Activated CD8-positive, alpha-beta T cell treated with anti-CD3 and anti-CD28 coated beads for 36 hours (primary cell): ENCODE measurements around the gene CWC25. TPM values are rescaled to one million over a fixed set of nuclear protein-coding genes. Genes with fewer than 3 reads are reported as not detected.

Experiments
- ATAC-seq: fragments of 200-7000 bp; cut with Tn5 transposase; one replicate; pipeline ENCODE4 v1.10.0; 2021; ENCODE audit warnings: mild to moderate bottlenecking, moderate library complexity
- CTCF ChIA-PET: fragments of 350-600 bp; sonication (Branson Sonifier 250); formaldehyde crosslinking; loops from one replicate; lab custom pipeline; 2021; ENCODE audit warnings: antibody characterized with exemption; lab: Charles Lee
- POLR2A ChIA-PET: fragments of 350-600 bp; sonication (Branson Sonifier 250); formaldehyde crosslinking; loops from one replicate; lab custom pipeline; 2021; ENCODE audit warnings: antibody characterized with exemption; lab: Charles Lee
- DNase-seq: peaks from one replicate; pipeline ENCODE4 v3.0.0-alpha.2; 2020
- H3K27ac Mint-ChIP-seq: one replicate; pipeline ENCODE4 v1.8.0; 2021; ENCODE audit warnings: mild to moderate bottlenecking, mixed read lengths
- H3K27me3 Mint-ChIP-seq: one replicate; pipeline ENCODE4 v1.8.0; 2021; ENCODE audit warnings: mixed read lengths
- H3K36me3 Mint-ChIP-seq: one replicate; pipeline ENCODE4 v1.8.0; 2021; ENCODE audit warnings: low read depth, mixed read lengths
- H3K4me1 Mint-ChIP-seq: one replicate; pipeline ENCODE4 v1.8.0; 2021; ENCODE audit warnings: low read depth, mixed read lengths
- H3K4me3 Mint-ChIP-seq: one replicate; pipeline ENCODE4 v1.8.0; 2021; ENCODE audit warnings: mild to moderate bottlenecking, moderate library complexity, mixed read lengths
- H3K9me3 Mint-ChIP-seq: one replicate; pipeline ENCODE4 v1.8.0; 2021; ENCODE audit warnings: mixed read lengths
- intact Hi-C: fragments of 100-400 bp; cut with micrococcal nuclease; formaldehyde crosslinking; loops from one replicate; pipeline ENCODE4 v1.10.0; 2022
- total RNA-seq, 2 experiments: library from RNA; stranded (reverse); gene quantifications; one replicate each; pipeline ENCODE4 v1.2.3, GENCODE V29; 2021
- TF ChIP-seq, protein P1 (sequence below): fragments of 200-600 bp; IDR thresholded peaks from one replicate; pipeline ENCODE4 v1.8.0; 2022; ENCODE audit warnings: antibody characterized with exemption, mild to moderate bottlenecking

Gene CWC25
- total RNA-seq, 2 experiments from 2014 or later: 19.7 to 20.1 TPM

DNA sequence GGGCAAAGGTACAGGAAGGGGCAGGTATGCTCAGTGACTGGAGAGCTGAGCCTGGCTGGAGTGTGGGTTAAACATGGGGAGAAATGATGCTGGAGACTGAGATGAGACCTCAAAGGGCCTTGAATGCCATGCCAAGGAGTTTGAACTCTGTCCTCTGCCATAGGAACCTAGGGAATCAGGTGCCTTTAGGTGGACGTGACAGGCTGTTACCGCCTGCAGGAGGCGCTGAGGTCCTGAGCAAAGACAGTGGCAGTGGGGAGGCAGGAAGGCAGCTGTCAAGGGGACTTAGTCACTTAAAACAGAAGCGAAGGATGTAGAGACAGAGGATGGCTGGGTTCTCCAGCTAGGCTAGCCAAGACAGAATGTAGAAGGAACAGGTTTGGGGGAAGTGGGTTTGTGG, 63.5 kb downstream of the CWC25 start:
- TF ChIP-seq, protein P1, sequence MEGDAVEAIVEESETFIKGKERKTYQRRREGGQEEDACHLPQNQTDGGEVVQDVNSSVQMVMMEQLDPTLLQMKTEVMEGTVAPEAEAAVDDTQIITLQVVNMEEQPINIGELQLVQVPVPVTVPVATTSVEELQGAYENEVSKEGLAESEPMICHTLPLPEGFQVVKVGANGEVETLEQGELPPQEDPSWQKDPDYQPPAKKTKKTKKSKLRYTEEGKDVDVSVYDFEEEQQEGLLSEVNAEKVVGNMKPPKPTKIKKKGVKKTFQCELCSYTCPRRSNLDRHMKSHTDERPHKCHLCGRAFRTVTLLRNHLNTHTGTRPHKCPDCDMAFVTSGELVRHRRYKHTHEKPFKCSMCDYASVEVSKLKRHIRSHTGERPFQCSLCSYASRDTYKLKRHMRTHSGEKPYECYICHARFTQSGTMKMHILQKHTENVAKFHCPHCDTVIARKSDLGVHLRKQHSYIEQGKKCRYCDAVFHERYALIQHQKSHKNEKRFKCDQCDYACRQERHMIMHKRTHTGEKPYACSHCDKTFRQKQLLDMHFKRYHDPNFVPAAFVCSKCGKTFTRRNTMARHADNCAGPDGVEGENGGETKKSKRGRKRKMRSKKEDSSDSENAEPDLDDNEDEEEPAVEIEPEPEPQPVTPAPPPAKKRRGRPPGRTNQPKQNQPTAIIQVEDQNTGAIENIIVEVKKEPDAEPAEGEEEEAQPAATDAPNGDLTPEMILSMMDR: no peak
- no peak overlapping the region for H3K27ac Mint-ChIP-seq
- intact Hi-C loops: no loop called here
- H3K27me3 Mint-ChIP-seq: no peaks in the 10 kb centered on the region
- peak; percentile 69 for DNase-seq
- H3K9me3 Mint-ChIP-seq: no peaks in the 10 kb centered on the region
- H3K4me3 Mint-ChIP-seq: no peak overlapping the region
- peak; percentile 84 for ATAC-seq
- ChIA-PET POLR2A (interaction anchor here (1.0 to 1.5 kb wide), 2 partner anchors 13 to 48 kb away, joined by 3 to 4 read pairs; no protein-coding TSS in a partner anchor), CTCF (interaction anchor here (0.6 to 2.1 kb wide), 8 partner anchors 12 to 413 kb away, joined by 3 to 5 read pairs (median 3); no protein-coding TSS in a partner anchor)
- H3K4me1 Mint-ChIP-seq: peaks cover 7% of the 10 kb centered on the region
- peaks cover 49% of the 10 kb centered on the region for H3K36me3 Mint-ChIP-seq

DNA sequence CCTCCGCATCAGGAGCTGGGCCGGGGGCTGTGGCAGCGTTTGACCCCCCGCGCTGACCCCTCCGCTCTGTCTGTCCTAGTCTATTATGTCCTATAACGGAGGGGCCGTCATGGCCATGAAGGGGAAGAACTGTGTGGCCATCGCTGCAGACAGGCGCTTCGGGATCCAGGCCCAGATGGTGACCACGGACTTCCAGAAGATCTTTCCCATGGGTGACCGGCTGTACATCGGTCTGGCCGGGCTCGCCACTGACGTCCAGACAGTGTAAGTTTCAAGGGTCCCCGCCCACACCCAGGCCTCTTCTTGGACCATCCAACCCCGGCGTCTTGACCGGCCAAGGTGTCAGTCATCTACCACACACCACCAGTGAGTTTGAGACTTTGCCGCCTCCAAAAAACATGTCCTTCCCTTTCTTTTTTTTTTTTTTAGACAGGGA, 72.0 kb downstream of the CWC25 start:
- TF ChIP-seq, protein P1: no peak
- peak overlapping the region; percentile 91 for H3K4me3 Mint-ChIP-seq
- H3K9me3 Mint-ChIP-seq: no peaks in the 10 kb centered on the region
- H3K36me3 Mint-ChIP-seq: peaks cover 31% of the 10 kb centered on the region
- DNase-seq (no peak), ATAC-seq (no peak)
- H3K27ac Mint-ChIP-seq: peak overlapping the region; percentile 96
- intact Hi-C loops: no loop called here
- H3K4me1 Mint-ChIP-seq: peaks cover 39% of the 10 kb centered on the region
- H3K27me3 Mint-ChIP-seq: peaks cover 23% of the 10 kb centered on the region
- CTCF ChIA-PET: interaction anchor here (1.1 kb wide), 1 partner anchor 19 kb away, joined by 4 read pairs; no protein-coding TSS in a partner anchor
- POLR2A ChIA-PET: interaction anchor here (1.0 to 1.3 kb wide), 3 partner anchors 9 to 18 kb away, joined by 3 to 4 read pairs (median 3); no protein-coding TSS in a partner anchor

DNA sequence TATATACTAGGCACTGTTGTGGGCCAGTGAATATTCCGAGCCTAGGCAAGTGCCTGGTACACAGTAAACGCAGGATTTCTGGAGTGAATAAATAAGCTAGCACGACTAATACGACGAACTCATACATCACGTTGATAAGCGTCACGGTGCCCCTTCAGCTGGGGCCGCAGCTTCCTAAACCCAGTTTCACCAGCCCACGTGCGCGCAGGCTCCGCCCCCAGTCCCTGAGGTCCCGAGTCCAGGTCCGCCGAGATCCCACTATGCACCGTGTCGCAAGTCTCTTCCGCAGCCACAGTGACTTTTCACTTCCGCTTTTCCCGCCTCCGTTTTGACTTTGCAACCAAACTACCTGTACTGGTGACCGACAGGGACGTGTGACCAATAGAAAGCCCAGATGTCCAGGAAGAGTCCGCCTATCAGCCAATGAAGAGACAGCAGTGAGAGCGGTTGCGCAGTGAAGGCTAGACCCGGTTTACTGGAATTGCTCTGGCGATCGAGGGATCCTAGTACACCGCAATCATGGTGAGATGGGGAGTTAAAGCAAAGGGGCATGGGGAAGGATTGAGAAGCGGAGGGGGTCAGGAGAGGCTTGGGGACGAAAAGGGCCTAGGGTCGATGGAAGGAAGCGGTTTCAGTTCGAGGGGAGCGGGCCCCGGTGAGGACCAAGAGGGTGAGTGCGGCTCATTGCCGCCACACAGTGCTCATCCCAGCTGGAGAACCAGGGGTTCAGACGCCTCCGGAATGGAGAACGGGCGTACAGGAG, 72.6 kb downstream of the CWC25 start, which contains the start of gene PSMB3:
Gene PSMB3 (plus strand): TSS at position 434 of the 763 bp plus-strand sequence. CDS start 86 bp downstream, at position 520.
- POLR2A ChIA-PET: interaction anchor here (0.7 to 2.3 kb wide), 22 partner anchors 9 to 401 kb away, joined by 3 to 12 read pairs (median 4); partner anchors contain the start of genes CWC25, LASP1, MLLT6 and RPL23
- H3K4me1 Mint-ChIP-seq: peaks cover 39% of the 10 kb centered on the region
- intact Hi-C loops: no loop called here
- H3K36me3 Mint-ChIP-seq: peaks cover 28% of the 10 kb centered on the region
- DNase-seq: peak; percentile 100
- peaks cover 26% of the 10 kb centered on the region for H3K27me3 Mint-ChIP-seq
- H3K4me3 Mint-ChIP-seq: peak within 1 kb of the TSS; percentile 91
- TF ChIP-seq, protein P1: no peak
- ATAC-seq: peak; percentile 89
- CTCF ChIA-PET: interaction anchor here (0.9 to 2.4 kb wide), 5 partner anchors 18 to 195 kb away, joined by 3 to 8 read pairs (median 4); no protein-coding TSS in a partner anchor
- H3K27ac Mint-ChIP-seq: peak within 1 kb of the TSS; percentile 96
- no peaks in the 10 kb centered on the region for H3K9me3 Mint-ChIP-seq

DNA sequence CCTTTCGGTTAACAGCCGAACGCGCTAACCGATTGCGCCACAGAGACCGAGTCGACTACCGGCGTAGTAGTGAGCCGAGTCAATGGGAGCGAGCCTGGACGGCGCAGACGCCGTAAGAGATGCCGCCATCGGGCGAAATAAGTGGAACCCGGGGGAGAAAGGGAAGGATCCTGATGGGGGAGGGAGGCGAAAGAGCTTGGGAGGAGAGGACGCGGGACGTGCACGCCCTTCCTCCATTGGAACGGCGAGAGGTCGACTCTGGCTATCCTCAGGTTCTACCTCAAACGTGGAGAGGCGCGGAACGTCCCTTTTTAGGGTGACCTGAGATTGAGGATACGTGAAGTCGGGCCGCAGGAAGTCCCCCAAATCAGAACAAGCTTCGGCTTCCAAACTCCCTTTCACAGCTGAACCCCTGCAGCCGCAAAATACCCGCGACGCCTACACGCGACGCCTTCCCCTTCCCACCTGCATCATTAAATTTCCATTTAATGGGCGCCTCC, 73.3 kb downstream of the CWC25 start:
- H3K4me1 Mint-ChIP-seq: peaks cover 41% of the 10 kb centered on the region
- ChIA-PET POLR2A (interaction anchor here (0.7 to 2.3 kb wide), 20 partner anchors 9 to 402 kb away, joined by 3 to 12 read pairs (median 4); partner anchors contain the start of genes CWC25, LASP1, MLLT6 and RPL23), CTCF (interaction anchor here (0.9 to 2.4 kb wide), 7 partner anchors 18 to 194 kb away, joined by 3 to 8 read pairs (median 4); partner anchors contain the start of gene EPOP)
- peak; percentile 25 for ATAC-seq
- peaks cover 27% of the 10 kb centered on the region for H3K27me3 Mint-ChIP-seq
- H3K36me3 Mint-ChIP-seq: peaks cover 28% of the 10 kb centered on the region
- peak overlapping the region; percentile 96 for H3K27ac Mint-ChIP-seq
- intact Hi-C loops: no loop called here
- peak overlapping the region; percentile 91 for H3K4me3 Mint-ChIP-seq
- peak; percentile 88 for DNase-seq
- H3K9me3 Mint-ChIP-seq: no peaks in the 10 kb centered on the region
- TF ChIP-seq, protein P1: no peak
